Activated naive CD4-positive, alpha-beta T cell (primary cell): Measurements from ENCODE around the gene TBCC.

Source experiments
- DNase-seq, 4 experiments: peaks; one replicate each; lab custom pipeline; 2025; lab: John Stamatoyannopoulos, UW

The TBCC gene

GRCh38 chr6:42771741-42772100 lies 25.8 kb upstream of the TBCC start:
- no peak for DNase-seq

GRCh38 chr6:42769836-42770235 lies 23.9 kb upstream of the TBCC start:
- no peak for DNase-seq

GRCh38 chr6:42769051-42769450 lies 23.1 kb upstream of the TBCC start:
- DNase-seq = no peak

- DNase-seq = no peak
Measured at GRCh38 chr6:42766163-42766670, 20.3 kb upstream of the TBCC start.

GRCh38 chr6:42764911-42765648 lies 19.2 kb upstream of the TBCC start:
- DNase-seq = no peak

GRCh38 chr6:42762950-42763349 lies 17.0 kb upstream of the TBCC start:
- DNase-seq = no peak

- no peak for DNase-seq
Measured at GRCh38 chr6:42762426-42762859, 16.5 kb upstream of the TBCC start.

GRCh38 chr6:42761287-42762067 lies 15.6 kb upstream of the TBCC start:
- DNase-seq = no peak

- no peak for DNase-seq
Measured at GRCh38 chr6:42758756-42759430, 13.0 kb upstream of the TBCC start.

- no peak for DNase-seq
Measured at GRCh38 chr6:42756722-42757121, 10.8 kb upstream of the TBCC start.

GRCh38 chr6:42754759-42755158 lies 8.9 kb upstream of the TBCC start:
- no peak for DNase-seq

GRCh38 chr6:42751055-42751454 lies 5.2 kb upstream of the TBCC start:
- DNase-seq = no peak

GRCh38 chr6:42748203-42748898 lies 2.4 kb upstream of the TBCC start:
- no peak for DNase-seq

- peak; percentile 29 to 76 (median 52) for DNase-seq
Measured at GRCh38 chr6:42746463-42747391, 824 bp upstream of the TBCC start.

- DNase-seq = no peak
Measured at GRCh38 chr6:42745083-42745639, 742 bp downstream of the TBCC start.

GRCh38 chr6:42744351-42744893 lies 1.5 kb downstream of the TBCC start:
- DNase-seq = no peak

GRCh38 chr6:42742116-42742894 lies 3.6 kb downstream of the TBCC start:
- DNase-seq = no peak

- no peak for DNase-seq
Measured at GRCh38 chr6:42740725-42741124, 5.2 kb downstream of the TBCC start.

GRCh38 chr6:42735976-42736375 lies 9.9 kb downstream of the TBCC start:
- DNase-seq = no peak
